SU-DHL-6 (cell line): ENCODE measurements around the gene MBOAT1.

Experiments
- H2AFZ ChIP-seq: fragments of 200-600 bp; sonication (generic); 2 replicates; pipeline ENCODE4 v1.6.1; 2014; ENCODE audit warnings: low read depth, mild to moderate bottlenecking, moderate library complexity, mixed read lengths, antibody characterized with exemption, low read length; ENCODE audit not compliant: severe bottlenecking
- H3F3A ChIP-seq: fragments of 200-600 bp; shearing (Covaris generic); 2 replicates; pipeline ENCODE4 v1.6.0; 2016; ENCODE audit warnings: antibody characterized with exemption, mild to moderate bottlenecking; ENCODE audit not compliant: insufficient read depth
- H3K27ac ChIP-seq: fragments of 200-600 bp; sonication (generic); 2 replicates; pipeline ENCODE4 v1.5.1; 2016; ENCODE audit warnings: low read depth, mild to moderate bottlenecking, low read length, moderate library complexity, mixed read lengths
- H3K27me3 ChIP-seq: fragments of 200-600 bp; sonication (generic), shearing (Covaris generic); 2 replicates; pipeline ENCODE4 v1.6.0; 2014; ENCODE audit warnings: mild to moderate bottlenecking, low read length
- H3K36me3 ChIP-seq: fragments of 200-600 bp; sonication (generic); 2 replicates; pipeline ENCODE4 v1.6.1; 2014; ENCODE audit warnings: mild to moderate bottlenecking, low read length, mixed read lengths
- H3K4me2 ChIP-seq: fragments of 300-600, 200-600 bp; shearing (Covaris generic), sonication (generic); 2 replicates; pipeline ENCODE4 v1.6.0; 2014; ENCODE audit warnings: low read length, low read depth, mild to moderate bottlenecking; ENCODE audit not compliant: poor library complexity, severe bottlenecking
- H3K4me3 ChIP-seq: fragments of 200-600 bp; sonication (generic); 2 replicates; pipeline ENCODE4 v1.5.1; 2014; ENCODE audit warnings: antibody characterized with exemption, low read length, mild to moderate bottlenecking, mixed read lengths; ENCODE audit not compliant: insufficient read depth, poor library complexity, severe bottlenecking
- H3K79me2 ChIP-seq: fragments of 200-600 bp; sonication (generic); 2 replicates; pipeline ENCODE4 v1.6.1; 2014; ENCODE audit warnings: mild to moderate bottlenecking, low read length, moderate library complexity; ENCODE audit not compliant: insufficient read depth
- H3K9ac ChIP-seq: fragments of 200-600 bp; sonication (generic); 2 replicates; pipeline ENCODE4 v1.7.0; 2014; ENCODE audit warnings: mild to moderate bottlenecking, low read length
- H3K9me2 ChIP-seq: fragments of 200-600 bp; sonication (generic); replicated peaks from 2 replicates; pipeline ENCODE4 v1.6.1; 2014; ENCODE audit warnings: low read length; ENCODE audit not compliant: insufficient read depth
- H3K9me3 ChIP-seq: fragments of 200-600 bp; sonication (generic); 2 replicates; pipeline ENCODE4 v1.6.1; 2014; ENCODE audit warnings: low read length, mixed read lengths; ENCODE audit not compliant: insufficient read depth
- H4K20me1 ChIP-seq: fragments of 200-600 bp; sonication (generic); 2 replicates; pipeline ENCODE4 v1.6.1; 2014; ENCODE audit warnings: low read depth, mild to moderate bottlenecking, antibody characterized with exemption, low read length, moderate library complexity, mixed read lengths
- EZH2phosphoT487 ChIP-seq: fragments of 200-600 bp; sonication (generic), shearing (Covaris generic); conservative IDR thresholded peaks from 2 replicates; pipeline ENCODE4 v1.6.1; 2018; ENCODE audit warnings: mild to moderate bottlenecking, antibody characterized with exemption, low read length, moderate library complexity, mixed read lengths
- TF ChIP-seq, protein P1 (sequence below): fragments of 200-600 bp; sonication (generic); IDR thresholded peaks from one replicate; pipeline ENCODE4 v1.5.1; 2017; ENCODE audit warnings: antibody characterized with exemption, mild to moderate bottlenecking, low read length, moderate library complexity; ENCODE audit not compliant: insufficient read depth, poor library complexity, severe bottlenecking

MBOAT1 gene

DNA sequence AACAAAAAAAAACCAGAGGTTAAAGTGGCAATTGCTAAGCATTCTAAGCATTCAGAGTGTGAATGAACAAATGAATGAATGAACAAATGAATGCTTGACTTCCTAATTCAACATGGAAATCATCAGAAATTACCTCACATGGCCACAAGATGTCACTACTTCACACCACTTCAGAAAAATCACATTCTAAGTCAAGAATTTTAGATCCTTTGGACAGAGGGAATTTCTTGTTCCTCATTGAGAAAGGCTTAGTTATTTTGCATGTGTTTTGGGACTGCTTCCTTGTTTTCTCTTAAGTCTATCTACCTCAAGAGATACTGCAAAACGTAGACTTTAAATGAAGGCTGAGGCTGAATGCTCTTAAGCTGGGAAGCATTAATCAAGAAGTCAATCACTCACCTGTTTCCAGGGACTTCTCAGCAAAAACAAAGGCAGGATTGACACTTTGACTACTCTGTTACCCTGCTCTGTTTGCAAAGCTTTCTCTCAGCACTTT is 120.2 kb downstream of the MBOAT1 start:
- TF ChIP-seq EZH2phosphoT487 = no peak
- TF ChIP-seq, protein P1, sequence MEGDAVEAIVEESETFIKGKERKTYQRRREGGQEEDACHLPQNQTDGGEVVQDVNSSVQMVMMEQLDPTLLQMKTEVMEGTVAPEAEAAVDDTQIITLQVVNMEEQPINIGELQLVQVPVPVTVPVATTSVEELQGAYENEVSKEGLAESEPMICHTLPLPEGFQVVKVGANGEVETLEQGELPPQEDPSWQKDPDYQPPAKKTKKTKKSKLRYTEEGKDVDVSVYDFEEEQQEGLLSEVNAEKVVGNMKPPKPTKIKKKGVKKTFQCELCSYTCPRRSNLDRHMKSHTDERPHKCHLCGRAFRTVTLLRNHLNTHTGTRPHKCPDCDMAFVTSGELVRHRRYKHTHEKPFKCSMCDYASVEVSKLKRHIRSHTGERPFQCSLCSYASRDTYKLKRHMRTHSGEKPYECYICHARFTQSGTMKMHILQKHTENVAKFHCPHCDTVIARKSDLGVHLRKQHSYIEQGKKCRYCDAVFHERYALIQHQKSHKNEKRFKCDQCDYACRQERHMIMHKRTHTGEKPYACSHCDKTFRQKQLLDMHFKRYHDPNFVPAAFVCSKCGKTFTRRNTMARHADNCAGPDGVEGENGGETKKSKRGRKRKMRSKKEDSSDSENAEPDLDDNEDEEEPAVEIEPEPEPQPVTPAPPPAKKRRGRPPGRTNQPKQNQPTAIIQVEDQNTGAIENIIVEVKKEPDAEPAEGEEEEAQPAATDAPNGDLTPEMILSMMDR = peak; percentile 57
- no peak overlapping the region for H3K4me2 ChIP-seq
- no peaks in the 10 kb centered on the region for H3K36me3 ChIP-seq
- H3K9me3 ChIP-seq = no peaks in the 10 kb centered on the region
- no peak overlapping the region for H3K27ac ChIP-seq
- H3K79me2 ChIP-seq = no peaks in the 10 kb centered on the region
- no peak overlapping the region for H2AFZ ChIP-seq
- H3K4me3 ChIP-seq = no peak overlapping the region
- no peaks in the 10 kb centered on the region for H3K27me3 ChIP-seq
- no peaks in the 10 kb centered on the region for H4K20me1 ChIP-seq
- H3K9me2 ChIP-seq = no peaks in the 10 kb centered on the region
- no peaks in the 10 kb centered on the region for H3F3A ChIP-seq
- no peak overlapping the region for H3K9ac ChIP-seq

DNA sequence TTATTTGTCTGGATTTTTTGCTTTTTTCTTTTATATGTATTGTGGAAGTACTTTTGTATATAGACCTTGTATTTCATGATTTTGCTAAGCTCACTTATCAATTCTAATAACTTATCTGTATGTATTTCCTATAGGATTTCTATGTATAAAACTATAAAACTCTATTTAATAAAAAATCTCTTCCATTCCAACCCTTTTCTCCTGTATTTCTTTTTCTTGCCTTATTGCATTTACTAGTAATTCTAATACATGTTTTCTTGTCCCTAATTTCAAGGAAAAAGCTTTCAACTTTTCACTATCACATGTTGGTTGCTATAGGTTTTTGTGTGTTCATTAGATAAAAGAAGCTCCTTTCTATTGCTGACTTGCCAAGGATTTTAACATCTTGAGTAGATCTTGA is 125.3 kb downstream of the MBOAT1 start:
- H3K36me3 ChIP-seq = no peaks in the 10 kb centered on the region
- H3K4me2 ChIP-seq = no peak overlapping the region
- H4K20me1 ChIP-seq = no peaks in the 10 kb centered on the region
- no peak overlapping the region for H3K9ac ChIP-seq
- no peaks in the 10 kb centered on the region for H3K27me3 ChIP-seq
- H3K4me3 ChIP-seq = no peak overlapping the region
- TF ChIP-seq EZH2phosphoT487 = no peak
- TF ChIP-seq, protein P1 = no peak
- no peak overlapping the region for H2AFZ ChIP-seq
- no peaks in the 10 kb centered on the region for H3K9me2 ChIP-seq
- no peak overlapping the region for H3K27ac ChIP-seq
- no peaks in the 10 kb centered on the region for H3K9me3 ChIP-seq
- no peaks in the 10 kb centered on the region for H3K79me2 ChIP-seq
- H3F3A ChIP-seq = no peaks in the 10 kb centered on the region

DNA sequence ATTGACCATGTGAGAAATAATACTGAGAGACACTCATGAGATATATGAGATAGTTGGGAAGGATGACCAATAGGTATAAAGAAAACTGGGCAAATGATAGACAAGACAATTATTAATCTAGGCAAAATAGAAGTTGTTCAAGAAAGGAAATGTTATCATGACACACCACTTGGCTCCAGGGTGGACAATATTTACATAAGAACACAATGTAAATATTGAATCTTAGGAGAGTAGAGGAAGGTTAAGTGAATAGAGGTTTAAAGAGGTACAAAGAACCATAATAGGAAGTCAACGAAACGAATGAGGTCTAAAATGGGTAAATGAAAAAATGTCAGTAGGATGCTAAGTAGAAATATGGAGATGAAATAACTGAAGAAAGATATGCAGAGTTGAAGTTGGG is 126.5 kb downstream of the MBOAT1 start:
- Histone ChIP-seq H4K20me1 (no peaks in the 10 kb centered on the region), H3K36me3 (no peaks in the 10 kb centered on the region), H3K4me2 (no peak overlapping the region), H3K27ac (no peak overlapping the region), H3K9me3 (no peaks in the 10 kb centered on the region), H3K79me2 (no peaks in the 10 kb centered on the region), H3K9ac (no peak overlapping the region), H3K9me2 (no peaks in the 10 kb centered on the region), H3F3A (no peaks in the 10 kb centered on the region), H3K4me3 (no peak overlapping the region), H3K27me3 (no peaks in the 10 kb centered on the region), H2AFZ (no peak overlapping the region)
- TF ChIP-seq EZH2phosphoT487 = no peak
- TF ChIP-seq, protein P1 = no peak

DNA sequence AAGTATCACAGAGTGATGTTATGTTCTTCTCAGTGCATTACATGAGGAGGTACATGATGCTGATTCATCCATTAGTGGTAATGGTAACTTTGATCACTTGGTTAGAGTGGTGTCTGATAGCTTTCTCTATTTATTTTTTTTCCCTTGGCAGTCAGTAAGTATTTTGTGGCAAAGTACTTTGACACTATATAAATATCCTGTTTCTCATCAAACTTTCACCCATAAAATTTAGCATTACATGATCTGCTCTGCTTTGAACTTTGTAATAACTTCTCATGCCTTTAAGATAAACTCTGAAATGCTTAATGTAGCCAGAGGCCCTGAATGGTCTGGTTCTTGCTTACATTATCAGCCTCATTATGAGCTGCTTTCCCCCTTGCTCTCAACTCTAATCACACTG is 127.9 kb downstream of the MBOAT1 start:
- Histone ChIP-seq H3K27ac (no peak overlapping the region), H3K4me3 (no peak overlapping the region), H3K9me3 (no peaks in the 10 kb centered on the region), H3K27me3 (no peaks in the 10 kb centered on the region), H3K9ac (no peak overlapping the region), H3K9me2 (no peaks in the 10 kb centered on the region), H4K20me1 (no peaks in the 10 kb centered on the region), H3K36me3 (no peaks in the 10 kb centered on the region), H3F3A (no peaks in the 10 kb centered on the region), H3K4me2 (no peak overlapping the region), H2AFZ (no peak overlapping the region), H3K79me2 (no peaks in the 10 kb centered on the region)
- TF ChIP-seq EZH2phosphoT487 = no peak
- TF ChIP-seq, protein P1 = no peak
